OCI-M1 (cell line): ENCODE measurements around the gene SULT1C3.

Experiments
- DNase-seq: peaks from one replicate; lab custom pipeline; 2025; lab: John Stamatoyannopoulos, UW

The SULT1C3 gene

DNA sequence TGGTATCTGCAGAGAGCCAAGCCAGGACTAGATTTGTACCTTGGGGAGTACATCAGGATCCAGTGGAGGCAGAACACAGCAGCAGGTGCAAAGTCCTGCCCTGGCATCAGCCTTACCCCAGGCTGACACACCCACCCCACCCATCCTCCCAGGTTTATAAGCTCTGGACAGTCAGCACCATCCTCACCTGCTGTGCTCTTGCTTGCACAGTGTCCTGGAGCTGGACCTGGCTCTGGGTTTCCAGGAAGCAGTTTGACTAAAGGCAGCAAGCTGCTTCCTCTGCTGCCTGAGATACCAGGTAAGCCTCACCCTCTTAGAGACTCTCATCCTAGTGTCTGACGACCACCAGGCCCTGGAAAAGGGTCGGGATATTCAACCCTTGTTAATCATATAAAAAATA, at the start of gene SULT1C3:
Gene SULT1C3 (plus strand): TSS at position 183 of the 400 bp plus-strand sequence. CDS start 7,227 bp downstream, outside the sequence.
- no peak for DNase-seq

DNA sequence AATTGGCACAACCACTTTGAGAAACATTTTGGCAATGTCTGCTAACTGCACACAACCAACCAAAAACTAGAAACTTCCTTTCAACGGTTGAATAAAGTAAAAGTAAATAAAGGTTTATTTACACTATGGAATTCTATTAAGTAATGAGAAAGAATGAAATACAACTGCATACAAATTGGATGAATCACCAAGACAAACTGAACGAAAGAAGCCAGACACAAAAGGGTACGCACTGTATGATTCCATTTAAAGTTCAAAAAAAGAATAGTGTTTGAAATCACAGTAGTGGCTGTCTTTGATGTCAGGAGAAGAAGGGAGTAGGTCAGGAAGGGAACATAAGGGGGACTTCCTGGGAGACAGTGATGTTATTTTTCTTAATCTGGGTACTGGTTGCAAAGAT, 46.5 kb upstream of the SULT1C3 start:
- DNase-seq = no peak

DNA sequence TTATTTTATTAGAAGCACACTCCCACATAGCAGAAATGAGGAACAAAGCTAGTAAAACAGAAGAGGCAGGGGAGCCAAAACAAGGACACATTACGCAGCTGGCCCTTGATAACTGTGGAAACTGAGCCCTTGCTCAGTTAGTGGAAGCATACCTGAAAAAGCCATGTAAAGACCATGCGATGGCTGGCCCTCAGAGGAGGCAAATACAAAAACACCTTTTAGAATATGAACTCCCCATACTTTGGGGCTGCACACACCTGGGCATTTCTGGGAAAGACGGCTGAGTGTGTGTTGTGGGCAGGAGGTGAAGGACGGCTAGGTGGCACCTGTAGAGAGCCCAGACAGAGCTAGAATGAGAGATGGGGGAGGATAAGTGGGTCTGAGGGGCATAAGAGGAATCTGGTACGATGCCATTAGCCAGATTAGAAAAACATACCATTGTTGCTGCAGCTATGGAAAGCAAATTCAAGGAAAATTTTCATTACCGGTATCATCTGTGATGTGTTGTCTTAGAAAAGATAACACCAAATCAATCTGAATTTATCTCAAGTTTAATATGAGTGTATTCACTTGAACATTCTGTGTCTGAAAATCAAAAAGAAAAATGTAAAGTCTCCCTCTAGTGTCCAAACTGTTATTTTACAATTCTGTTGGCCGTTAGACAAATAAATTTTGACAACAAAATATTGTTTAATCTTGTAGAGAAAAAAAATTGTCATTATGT, 45.2 kb upstream of the SULT1C3 start:
- DNase-seq = peak; percentile 43

DNA sequence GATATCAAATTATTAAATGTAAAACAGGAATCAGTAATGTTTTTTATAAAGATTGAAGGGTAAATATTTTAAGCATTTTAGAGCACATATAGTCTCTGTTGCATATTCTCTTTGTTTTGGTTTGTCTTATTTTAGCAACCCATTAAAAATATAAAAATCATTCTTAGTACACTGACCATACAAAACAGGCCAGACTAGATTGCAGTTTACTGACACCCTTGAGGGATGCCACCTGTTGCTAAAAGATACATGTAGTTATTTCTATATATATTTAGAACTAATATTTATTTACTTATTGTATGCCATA, 44.7 kb upstream of the SULT1C3 start:
- DNase-seq = no peak

DNA sequence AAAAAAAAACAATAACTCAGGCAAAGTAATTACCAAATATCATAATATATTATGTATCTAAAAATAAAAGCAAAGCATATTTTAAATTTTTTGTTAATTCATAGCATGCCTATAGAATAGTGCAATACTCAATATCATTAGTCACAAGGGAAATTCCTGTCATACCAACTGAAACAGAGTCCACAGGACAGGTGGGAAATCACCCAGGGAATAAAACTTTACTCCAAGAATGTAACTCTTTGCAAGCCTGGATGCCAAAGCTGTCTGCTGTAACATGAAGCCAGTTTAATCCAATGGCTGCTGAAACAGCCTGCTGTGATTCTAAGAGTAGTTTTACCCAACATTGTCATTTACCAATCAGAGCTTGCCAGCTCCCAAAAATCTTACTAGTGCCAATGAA, 40.0 kb upstream of the SULT1C3 start:
- no peak for DNase-seq

GRCh38 chr2:108200569-108200968, 39.2 kb upstream of the SULT1C3 start:
- DNase-seq = no peak

DNA sequence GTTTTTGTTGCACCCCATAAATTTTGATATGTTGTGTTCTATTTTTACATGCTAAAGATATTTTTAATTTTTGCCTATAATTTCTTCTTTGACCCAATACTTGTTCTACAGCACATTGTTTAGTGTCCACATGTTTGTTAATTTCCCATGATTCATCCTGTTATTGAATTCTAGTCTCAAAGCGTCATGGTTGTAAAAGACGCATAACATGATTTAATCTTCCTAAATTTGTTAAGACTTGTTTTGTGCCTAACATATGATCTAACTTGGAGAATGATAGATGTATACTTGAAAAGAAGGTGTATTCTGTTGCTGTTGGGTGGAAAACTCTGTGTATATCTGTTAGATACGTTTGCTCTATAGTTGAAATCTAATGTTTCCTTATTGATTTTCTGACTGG, 27.1 kb upstream of the SULT1C3 start:
- no peak for DNase-seq

DNA sequence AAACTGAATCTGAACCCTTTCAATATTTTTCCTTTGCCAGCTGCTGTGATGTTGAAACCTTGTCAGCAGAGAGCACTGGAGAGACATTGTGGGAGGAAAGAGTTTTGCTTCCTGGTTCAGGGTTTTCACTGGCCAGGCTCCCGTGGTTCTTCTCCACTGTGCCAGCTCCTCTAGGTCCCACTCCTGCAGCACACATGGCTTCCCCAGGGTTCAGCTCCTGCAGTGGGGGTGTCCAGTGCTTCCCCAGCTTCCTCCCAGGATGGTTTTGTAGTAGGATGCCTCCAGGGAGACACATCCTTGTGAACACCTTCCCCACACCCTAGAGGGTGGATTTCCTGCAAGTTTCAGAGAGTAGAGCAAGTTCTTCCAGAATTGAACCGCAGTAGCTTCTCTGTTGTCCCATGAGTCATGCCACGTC, 24.0 kb upstream of the SULT1C3 start:
- DNase-seq = peak; percentile 70

DNA sequence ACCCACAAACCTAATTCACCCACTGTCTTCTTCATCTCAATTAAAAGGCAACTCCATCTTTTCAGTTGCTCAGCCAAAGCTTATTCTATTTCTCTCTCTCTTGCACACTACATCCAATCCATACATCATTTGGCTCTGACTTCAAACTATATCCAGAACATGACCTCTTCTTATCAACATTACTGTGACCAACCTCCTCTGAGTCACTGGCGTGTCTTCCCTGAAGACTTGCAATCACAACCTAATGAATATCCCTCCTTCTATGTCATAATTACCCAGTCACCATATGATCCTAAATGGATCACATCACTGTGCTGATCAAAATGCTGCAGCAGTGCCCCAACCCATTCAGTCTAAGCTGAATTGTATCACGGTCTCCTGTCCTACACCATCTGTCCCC, 22.6 kb upstream of the SULT1C3 start:
- DNase-seq = peak; percentile 25

DNA sequence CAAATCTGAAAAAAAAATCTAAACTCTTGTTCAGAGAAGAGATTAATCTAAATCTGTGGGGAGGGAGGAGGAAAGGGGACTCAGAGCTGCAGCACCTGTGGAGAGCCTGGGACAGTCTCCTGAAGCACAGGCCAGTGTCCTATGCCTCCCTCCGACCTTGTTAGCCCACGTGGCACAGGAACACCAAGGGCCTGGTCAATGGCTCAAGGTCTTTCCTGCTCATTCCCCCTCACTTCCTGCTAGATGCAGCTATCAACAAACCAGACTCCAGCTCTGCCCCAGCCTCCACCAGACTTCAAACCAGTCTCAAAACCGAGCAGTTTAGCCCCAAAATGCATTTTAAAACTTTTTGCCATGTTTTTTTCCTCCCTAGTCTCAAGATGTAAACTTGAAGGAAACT, 20.1 kb upstream of the SULT1C3 start:
- no peak for DNase-seq

DNA sequence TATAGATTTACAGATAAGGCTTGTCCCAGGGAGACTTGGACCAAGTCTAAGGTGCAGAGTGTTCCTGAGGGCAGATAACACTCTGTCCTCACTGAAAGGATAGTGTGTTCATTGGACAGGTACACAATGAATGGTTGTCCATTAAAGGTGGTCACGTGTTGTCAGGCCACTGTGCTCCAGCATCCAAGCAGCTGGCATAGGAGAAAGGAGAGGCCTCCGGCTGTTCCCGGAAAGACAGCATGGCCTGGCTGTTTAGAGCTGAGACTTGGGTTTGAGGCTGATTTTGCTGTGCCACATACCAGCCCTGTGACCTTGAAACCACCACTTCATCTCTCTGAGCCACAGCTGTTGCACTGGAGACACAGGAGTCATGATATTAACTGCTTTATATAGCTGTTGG, 19.6 kb upstream of the SULT1C3 start:
- no peak for DNase-seq

DNA sequence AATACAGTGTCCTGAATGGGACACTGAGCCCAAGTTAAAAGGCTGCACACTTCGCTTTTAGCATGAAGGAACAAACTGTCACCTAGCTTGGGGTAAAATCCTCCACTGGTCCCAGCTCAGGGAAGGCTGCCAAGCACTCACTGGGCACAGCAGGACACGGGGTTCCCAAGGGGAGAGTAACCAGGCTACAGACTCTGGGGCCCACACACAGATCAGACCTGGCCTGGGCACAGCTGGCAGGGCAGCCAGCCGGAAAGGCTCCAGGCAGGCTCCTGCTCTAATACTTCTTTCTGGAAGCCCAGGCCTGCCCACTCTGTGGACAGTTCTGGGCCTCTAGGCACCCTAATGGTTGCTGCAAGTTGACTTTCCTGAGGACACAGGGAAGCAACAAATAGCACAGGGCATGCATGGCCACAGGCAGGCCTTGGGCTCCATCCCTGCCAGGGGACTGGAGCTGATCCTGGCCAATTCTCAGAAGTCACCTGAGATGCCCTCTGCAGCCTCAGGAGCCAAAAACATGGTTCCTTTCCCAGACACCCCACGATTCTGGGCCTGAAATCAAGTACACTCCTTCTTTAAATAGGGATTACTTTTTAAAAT, 18.7 kb upstream of the SULT1C3 start:
- no peak for DNase-seq

GRCh38 chr2:108222261-108222660, 17.5 kb upstream of the SULT1C3 start:
- DNase-seq = no peak

GRCh38 chr2:108223573-108223972, 16.2 kb upstream of the SULT1C3 start:
- no peak for DNase-seq

- DNase-seq = no peak
These were observed 15.7 kb upstream of the SULT1C3 start for GRCh38 chr2:108224022-108224421.

DNA sequence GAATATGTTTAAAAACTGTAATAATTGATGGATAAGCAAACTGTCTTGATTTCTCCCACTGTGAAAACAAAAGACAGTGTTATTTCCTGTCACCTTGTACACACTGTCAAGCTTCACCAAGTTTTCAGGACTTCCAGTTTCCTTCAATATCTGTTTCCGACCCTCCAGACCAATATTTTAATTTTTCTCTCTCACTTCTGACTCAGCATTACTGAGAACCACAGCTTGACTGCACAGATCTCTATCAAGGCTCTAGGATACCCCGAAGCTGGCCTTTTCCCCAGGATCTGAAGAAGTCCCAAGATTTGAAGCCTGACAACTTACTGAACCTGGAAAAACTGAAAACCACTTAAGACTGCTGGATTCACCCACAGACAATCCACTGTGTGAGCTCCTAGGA, 13.2 kb upstream of the SULT1C3 start:
- DNase-seq = peak; percentile 13

DNA sequence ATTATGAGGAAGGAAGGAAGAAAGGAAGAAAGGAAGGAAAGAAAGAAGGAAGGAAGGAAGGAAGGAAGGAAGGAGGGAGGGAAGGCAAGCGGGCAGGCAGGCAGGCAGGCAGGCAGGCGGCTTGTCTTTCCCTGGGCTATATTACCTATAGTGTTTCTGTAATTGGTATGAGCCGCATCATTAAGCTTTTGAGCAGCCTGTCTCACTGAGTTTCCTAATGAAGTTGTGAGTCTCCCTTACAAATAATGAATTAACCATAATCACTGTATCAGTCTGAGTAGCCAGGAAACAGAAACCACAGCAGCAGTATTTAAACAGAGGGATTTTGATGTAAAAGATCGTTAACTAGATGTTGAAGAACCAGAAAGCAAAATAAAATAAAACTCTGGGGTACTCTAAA, 11.8 kb upstream of the SULT1C3 start:
- no peak for DNase-seq

DNA sequence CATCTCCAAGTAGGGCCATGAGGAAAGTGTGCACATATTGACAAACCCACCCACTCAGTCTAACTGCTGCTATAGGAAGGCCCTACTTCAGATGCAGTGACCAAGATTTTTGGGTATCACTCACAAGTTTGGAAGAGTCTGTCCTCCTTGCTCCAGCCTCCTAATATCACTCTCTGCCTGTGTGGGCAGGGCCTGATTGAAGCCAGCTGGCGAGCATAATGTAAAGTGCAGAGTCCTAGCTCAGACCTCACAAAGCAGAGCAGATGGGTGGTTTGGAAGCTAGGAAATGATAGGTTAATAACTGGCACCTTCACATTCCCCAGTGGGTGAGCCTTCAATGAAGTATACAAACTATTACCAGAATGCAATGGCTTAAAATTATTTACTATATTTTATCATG, 11.2 kb upstream of the SULT1C3 start:
- no peak for DNase-seq

- no peak for DNase-seq
These were observed 9.9 kb upstream of the SULT1C3 start for GRCh38 chr2:108229875-108230274.

DNA sequence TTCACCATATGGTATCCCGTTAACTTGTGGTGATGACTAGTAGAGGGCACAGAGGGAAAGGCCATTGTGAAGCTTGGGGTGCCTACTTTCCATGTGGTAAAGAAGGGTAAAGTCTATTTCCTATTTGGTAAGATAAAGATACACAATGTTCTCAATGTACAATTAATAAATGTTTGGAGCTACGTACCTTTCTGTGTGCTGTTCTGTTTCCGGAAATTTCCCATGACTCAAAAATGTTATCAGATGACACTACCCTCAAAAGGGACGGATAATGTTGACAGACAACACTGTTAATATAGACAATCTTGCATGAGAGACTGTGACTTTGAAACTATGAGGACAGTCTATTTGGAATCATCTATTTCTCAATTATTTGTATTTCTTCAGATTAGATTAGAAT, 4.2 kb upstream of the SULT1C3 start:
- no peak for DNase-seq

GRCh38 chr2:108236676-108237335, 3.0 kb upstream of the SULT1C3 start:
- DNase-seq = no peak

DNA sequence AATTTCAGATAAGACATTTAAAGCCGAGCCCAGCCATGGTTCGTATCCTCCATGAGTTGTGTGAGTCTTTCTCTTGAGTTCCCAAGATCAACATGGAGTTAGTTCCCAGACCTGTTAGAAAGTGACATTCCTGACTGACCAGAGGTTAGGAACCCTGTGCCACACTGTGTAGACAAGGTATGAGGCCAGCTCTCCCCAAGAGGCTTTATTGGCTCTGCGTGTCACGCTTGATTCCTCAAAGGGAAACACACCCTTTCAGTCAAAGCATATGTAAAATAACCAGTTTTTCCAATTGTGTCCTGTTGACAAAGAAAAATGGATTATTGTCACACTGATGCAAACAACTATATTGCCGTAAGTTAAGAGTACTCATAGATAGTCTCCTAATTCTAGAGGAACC, 1.2 kb downstream of the SULT1C3 start:
- DNase-seq = no peak

DNA sequence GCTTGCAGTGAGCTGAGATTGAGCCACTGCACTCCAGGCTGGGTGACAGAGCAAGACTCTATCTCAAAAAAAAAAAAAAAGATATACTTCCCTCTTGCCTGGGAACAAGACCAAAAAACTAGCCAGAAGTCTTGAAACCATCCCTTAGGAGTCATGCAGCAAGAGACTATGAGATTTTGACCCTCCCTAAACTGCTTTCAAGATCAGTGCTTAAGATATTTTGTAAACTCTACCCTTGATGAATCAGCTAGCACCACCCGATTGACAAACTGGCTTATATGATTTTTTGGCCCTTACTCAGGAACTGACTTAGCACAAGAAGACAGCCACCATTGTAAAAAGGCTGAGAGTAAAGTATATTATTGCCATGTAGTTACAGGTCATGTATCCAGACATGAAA, 3.8 kb downstream of the SULT1C3 start:
- peak; percentile 2 for DNase-seq
